ENCODE measurements around the gene ALCAM.

Gene ALCAM

DNA sequence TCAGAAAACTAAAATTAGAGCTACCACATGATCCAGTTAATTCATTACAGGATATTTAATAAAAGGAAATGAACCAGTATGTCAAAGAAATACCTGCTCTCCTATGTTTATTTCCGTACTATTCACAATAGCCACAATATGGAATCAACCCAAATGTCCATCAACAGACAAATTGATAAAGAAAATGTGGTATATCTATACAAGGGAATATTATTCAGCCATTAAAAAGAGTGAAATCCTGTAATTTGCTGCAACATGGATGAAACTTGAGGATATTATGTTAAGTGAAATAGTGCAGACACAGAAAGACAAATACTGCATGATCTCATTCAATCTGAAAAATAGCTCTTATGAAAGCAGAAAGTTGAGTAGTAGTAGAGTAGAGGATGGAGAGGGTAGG is 33.7 kb upstream of the ALCAM start:
- TF ChIP-seq ZFX (IDR thresholded peaks at IDR 0.05; ENCODE audit: borderline replicate concordance) = no peak
- TF ChIP-seq, protein P1, sequence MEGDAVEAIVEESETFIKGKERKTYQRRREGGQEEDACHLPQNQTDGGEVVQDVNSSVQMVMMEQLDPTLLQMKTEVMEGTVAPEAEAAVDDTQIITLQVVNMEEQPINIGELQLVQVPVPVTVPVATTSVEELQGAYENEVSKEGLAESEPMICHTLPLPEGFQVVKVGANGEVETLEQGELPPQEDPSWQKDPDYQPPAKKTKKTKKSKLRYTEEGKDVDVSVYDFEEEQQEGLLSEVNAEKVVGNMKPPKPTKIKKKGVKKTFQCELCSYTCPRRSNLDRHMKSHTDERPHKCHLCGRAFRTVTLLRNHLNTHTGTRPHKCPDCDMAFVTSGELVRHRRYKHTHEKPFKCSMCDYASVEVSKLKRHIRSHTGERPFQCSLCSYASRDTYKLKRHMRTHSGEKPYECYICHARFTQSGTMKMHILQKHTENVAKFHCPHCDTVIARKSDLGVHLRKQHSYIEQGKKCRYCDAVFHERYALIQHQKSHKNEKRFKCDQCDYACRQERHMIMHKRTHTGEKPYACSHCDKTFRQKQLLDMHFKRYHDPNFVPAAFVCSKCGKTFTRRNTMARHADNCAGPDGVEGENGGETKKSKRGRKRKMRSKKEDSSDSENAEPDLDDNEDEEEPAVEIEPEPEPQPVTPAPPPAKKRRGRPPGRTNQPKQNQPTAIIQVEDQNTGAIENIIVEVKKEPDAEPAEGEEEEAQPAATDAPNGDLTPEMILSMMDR (IDR thresholded peaks at IDR 0.05) = no peak

DNA sequence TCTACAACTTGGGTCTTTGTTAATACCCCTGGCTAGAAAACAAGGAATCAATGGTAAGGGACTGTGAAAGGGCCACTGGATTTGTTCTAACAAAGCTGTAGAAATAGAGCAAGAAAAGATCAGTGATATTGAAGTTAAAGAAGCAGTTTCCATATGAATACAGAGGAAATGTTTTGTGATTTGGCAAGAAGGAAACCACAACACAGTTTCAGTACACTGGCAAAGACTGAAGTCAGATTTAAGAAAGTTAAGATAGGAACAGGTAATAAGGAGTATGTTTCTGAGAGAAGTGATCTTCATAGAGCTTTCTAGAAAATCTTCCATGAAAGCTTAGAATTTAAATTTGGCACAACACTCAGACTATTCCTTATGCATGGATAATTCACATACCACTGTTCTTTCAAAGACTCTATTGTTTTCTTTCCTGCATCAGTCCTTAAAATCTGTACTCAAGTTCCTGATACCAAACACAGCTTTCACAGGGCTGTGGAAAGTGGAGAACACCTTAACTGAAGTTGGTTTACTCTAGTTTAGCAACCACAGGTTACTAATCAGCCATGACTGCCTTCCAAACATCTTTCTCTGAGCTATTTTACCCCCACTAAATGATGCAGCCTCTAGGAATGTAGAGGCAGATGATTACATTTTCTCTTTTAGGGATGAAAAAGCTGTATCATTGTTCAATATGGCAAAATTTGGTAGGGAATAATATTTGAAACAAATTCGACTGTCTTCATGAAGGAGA is 32.4 kb upstream of the ALCAM start:
- TF ChIP-seq, protein P1 (IDR thresholded peaks at IDR 0.05) = no peak
- no peak for TF ChIP-seq ZFX (IDR thresholded peaks at IDR 0.05; ENCODE audit: borderline replicate concordance)
- no peak overlapping the region for H3K27ac ChIP-seq

More for the DNA sequence above, 33.7 kb upstream of the ALCAM start:
- H3K27ac ChIP-seq = no peak overlapping the region

DNA sequence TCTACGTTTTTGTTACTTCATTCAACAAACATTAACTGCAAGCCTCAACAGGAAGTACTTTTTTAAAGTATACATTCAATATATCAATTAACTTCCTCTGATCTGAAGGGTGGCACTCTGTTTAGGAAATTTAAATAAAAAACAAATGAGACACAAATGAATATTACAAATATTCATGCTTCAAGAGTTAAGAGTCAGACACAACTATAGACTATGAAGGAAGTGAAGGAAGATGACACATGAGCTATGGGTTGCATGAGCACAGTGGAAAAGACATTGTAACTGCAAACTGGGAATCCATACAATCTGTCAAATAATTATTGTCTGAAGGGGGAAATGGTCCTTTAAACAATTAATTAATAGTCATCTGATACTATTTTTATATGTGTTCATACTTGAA is 26.8 kb upstream of the ALCAM start:
- TF ChIP-seq, protein P1 (IDR thresholded peaks at IDR 0.05) = no peak
- TF ChIP-seq ZFX (IDR thresholded peaks at IDR 0.05; ENCODE audit: borderline replicate concordance) = no peak
- no peak overlapping the region for H3K27ac ChIP-seq

DNA sequence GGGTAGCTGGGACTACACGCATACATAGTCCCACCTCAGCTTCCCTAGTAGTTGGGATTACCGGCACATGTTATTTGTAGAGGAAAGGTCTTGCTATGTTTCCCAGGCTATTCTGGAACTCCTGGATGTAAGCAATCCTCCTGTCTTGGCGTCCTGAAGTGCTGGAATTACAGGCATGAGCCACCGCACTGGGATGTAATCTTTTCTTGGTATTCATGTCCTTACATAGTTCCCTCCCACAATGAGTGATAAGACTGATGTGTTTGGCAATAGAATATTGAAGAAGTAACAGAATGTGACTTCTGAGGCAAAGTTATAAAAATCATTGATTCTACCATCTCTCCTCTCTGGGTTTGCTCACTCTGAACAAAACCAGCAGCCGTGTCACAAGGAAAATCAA is 22.7 kb upstream of the ALCAM start:
- no peak overlapping the region for H3K27ac ChIP-seq
- no peak for TF ChIP-seq ZFX (IDR thresholded peaks at IDR 0.05; ENCODE audit: borderline replicate concordance)
- TF ChIP-seq, protein P1 (IDR thresholded peaks at IDR 0.05) = no peak

DNA sequence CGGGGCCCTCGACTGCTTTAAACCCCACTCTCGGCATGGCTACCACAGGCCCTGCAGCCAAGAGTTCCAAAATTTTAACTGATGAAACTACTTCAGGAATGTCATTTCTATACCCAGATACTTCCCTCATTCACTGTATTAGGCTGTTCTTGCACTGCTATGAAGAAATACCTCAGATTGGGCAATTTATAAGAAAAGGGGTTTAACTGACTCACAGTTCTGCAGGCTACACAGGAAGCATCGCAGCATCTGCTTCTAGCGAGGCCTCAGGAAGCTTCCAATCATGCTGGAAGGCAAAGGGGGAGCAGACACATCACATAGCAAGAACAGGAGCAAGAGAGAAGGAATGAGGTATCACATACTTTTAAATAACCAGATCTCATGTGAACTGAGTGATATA is 21.6 kb upstream of the ALCAM start:
- TF ChIP-seq, protein P1 (IDR thresholded peaks at IDR 0.05) = no peak
- H3K27ac ChIP-seq = no peak overlapping the region

DNA sequence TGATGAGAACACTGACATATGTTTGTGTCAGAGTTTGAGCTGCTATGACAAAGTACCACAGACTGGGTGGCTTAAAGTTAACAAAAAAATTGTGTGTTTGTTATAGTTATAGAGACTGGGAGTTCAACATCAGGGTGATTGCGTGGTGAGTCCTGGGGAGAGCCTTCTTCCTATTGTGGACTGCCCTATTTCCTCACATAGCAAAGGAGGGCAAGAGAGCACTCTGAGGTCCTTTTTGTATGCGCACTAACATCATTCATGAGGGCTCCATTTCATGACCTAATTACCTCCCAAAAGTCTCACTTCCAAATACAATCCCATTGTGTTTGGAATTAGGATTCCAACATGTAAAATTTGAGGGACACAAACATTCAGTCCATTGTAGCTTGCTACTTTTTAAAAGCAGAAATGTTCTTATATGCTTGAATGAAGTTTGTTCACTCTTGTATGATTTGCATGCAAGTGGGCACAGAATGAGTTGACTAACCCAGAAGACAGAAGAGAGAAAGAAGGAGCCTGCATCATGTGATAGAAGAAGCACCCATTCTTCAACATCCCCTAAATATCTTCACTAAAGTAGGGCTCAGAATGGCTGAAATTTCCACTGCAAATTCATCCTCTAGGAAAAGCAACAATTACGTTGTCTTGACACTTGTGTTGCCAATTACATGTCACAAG is 18.9 kb upstream of the ALCAM start:
- H3K27ac ChIP-seq = no peak overlapping the region
- TF ChIP-seq, protein P1 (IDR thresholded peaks at IDR 0.05) = no peak
- no peak for TF ChIP-seq ZFX (IDR thresholded peaks at IDR 0.05; ENCODE audit: borderline replicate concordance)

DNA sequence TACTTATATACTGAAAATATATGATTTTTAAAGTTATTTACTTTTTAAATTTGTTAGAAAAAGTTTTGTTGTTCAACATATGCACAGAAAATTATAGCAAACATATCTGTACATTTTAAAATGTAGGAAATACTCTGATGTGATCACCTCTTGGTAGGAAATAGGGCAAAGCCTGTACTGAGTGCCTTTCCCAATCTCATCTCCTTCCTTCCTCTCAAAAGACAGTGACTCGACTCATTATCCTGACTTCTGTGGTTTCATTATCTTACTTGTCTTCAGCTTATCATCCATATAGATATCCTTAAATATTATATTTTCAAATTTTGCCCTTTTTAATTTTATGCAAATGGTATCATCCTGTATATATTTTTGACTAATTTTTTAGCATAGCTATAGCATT is 18.4 kb upstream of the ALCAM start:
- TF ChIP-seq ZFX (IDR thresholded peaks at IDR 0.05; ENCODE audit: borderline replicate concordance) = no peak
- TF ChIP-seq, protein P1 (IDR thresholded peaks at IDR 0.05) = no peak
- no peak overlapping the region for H3K27ac ChIP-seq
